Fibroblast of gingiva (primary cell): ENCODE measurements around the gene SUPT5H.
"Not testable (repeated sequence)": the region's sequence is repeated elsewhere in the genome, so short reads cannot be mapped to it uniquely, and the experiment has no call there.

Source experiments
- DNase-seq: peaks from one replicate; pipeline ENCODE4 v3.0.0-alpha.2; 2011; ENCODE audit warnings: low read depth

The SUPT5H gene

DNA sequence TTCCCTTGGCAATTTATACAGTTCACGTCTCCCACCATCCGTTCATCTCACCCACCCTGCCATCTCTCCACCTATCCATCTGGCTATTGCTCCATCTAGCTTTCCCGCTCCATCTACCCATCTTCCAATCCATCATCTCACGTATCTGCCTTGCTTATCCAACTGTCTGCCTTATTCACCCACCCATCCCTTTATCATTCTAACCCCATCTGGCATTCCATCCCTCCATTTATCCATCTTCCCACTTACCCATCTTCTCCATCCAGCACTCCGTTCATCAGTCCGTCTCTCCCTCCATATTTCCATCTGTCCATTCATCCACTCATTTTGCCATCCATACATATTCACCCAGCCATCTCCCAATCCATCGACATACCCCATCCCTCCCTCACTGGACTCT, 19.6 kb upstream of the SUPT5H start:
- DNase-seq, result no peak

DNA sequence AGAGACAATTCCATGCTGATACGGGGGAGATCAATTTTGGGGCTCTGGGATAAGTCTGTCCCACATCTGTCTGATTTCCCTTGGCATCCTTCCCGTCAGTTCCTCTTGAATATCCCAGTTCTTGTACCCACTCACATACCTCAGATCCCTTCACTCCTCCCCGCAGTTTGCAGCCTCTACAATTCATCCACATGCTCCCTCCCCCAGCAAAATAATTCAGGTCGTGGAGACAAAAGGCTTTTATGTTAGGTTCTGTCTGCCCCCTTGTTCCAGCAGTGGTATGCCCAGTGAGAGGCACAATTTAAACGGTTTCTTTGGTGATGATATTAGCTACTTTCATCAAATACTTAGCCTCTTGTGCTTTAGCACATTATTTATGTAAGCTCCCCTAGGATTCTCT, 19.2 kb upstream of the SUPT5H start:
- DNase-seq, result no peak

DNA sequence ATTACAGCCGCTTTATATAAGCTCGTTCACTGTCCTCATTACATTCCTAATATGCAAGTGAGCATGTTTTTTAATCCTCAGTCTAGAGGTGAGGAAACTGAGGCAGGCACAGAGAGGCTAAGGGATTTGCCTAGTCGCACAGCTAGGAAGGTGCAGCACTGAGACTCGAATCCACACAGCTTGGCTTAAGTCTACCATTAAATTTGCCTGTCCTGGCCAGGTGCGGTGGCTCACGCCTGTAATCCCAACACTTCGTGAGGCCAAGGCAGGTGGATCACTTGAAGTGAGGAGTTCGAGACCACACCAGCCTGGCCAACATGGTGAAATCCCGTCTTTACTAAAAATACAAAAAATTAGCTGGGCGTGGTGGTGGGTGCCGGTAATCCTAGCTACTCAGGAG, 17.7 kb upstream of the SUPT5H start:
- no peak for DNase-seq

DNA sequence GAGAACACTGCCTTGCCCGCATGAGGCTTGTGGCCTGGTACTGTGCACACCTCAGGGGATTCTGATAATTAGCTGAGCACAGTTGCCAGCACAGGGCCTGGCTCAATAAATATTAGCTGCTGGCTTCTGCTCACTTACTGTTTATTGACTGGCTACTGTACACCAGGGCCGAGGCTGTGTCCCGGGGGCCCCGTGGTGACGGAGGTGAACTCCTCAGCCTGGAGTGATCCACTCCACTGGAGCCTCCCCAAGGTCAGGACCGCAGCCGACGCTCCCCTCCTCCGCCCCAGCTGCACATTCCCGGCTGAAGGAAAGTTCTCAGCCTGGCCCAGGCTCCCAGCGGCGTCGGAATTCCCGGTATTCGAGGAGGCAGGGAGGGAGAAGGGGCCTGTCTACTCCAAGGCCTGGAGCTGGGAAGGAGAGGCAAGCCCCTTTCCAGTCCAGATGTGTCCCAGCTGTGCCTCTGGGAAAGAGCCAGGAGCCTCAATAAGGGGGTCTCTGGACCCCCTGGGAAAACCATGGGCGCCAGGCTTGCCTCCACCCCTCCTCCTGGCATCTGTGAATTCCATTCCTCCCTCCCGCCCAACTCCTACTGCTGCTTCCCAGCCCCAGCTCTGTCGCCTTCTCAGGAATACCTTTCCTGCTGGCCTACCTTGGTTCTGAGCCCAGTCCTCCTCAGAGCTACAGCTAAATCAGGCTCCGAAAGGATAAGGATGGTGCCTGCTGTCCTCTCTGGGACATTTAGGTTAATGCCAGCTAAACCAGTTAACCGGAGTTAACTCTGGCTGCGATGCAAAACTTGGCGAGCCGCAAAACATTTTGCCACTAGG, 16.9 kb upstream of the SUPT5H start:
- DNase-seq, result peak; percentile 80

DNA sequence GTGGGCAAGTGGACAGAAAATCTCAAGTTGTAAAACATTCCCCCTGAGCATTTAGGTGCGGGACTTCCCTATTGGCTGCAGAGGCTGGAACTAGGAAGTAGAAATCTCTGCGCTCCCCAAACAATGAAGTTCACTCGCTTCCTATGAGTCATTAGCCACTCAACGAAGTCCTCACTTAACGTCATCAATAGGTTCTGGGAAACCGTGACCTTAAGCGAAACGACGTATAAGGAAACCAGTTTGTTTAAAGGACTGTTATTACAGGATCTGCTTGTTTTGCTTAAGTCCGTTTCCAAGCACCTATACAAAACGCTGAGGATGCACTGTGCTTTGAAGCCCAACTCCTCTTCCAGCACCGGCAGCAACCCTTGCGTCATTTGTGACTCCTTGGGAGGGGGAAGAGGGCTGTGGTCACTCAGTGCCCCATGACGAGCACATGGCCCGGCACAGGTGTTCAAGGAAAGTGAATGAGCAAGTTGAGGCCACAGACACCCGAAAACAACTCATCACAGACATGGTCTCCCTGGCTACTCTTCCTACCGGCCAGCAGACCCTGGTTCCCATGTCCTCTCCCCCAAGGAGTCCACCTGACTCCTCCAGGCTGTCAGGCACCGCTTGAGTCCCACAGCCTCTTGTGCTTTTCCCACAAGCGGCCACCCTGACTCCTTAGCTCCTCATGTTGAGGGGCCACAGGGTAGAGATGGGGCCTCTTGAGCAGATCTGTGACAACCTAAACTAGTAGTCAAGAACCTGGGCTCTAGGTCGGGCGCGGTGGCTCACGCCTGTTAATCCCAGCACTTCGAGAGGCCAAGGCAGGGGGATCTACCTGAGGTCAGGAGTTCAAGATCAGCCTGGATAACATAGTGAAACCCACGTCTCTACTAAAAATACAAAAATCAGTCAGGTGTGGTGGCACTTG, 14.4 kb upstream of the SUPT5H start:
- DNase-seq, result peak; percentile 56

DNA sequence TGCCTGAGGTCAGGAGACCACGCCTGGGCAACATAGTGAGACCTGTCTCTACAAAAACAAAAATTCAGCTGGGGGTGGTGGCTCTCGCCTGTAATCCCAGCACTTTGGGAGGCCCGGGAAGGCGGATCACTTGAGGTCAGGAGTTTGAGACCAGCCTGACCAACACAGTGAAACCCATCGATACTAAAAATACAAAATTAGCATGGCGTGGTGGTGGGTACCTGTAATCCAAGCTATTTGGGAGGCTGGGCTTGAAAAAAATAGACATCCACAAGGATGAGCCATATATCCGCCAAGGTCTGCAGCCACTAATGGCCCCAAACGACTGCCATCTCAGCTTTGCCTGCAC, 12.7 kb upstream of the SUPT5H start:
- DNase-seq, result no peak

DNA sequence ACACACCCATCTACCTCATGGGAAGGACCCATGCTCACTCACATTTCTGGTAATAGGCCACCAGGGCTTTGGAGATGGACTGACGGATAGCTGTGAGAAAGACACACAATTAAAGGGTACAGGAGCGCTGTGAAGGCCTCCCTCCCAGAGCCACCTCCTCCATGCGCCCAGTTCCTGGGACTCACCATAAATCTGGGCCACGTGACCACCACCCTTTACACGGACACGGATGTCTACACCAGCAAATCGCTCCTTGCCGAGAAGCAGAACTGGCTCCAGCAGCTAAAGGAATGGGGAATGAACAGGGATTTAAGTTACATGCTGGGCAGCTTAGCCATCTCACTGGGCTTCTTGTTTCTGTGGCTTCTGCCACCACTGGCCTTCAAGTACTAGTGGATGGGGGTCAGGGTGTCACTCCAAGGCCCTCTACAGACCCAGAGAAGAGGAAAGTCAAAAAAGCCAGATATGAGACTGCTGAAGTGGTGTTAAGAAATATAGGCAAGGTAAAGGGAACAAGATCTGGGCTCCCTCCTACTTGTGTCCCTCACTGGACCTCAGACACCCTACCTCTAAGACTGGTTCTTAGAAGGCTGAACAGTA, 11.8 kb upstream of the SUPT5H start:
- no peak for DNase-seq

DNA sequence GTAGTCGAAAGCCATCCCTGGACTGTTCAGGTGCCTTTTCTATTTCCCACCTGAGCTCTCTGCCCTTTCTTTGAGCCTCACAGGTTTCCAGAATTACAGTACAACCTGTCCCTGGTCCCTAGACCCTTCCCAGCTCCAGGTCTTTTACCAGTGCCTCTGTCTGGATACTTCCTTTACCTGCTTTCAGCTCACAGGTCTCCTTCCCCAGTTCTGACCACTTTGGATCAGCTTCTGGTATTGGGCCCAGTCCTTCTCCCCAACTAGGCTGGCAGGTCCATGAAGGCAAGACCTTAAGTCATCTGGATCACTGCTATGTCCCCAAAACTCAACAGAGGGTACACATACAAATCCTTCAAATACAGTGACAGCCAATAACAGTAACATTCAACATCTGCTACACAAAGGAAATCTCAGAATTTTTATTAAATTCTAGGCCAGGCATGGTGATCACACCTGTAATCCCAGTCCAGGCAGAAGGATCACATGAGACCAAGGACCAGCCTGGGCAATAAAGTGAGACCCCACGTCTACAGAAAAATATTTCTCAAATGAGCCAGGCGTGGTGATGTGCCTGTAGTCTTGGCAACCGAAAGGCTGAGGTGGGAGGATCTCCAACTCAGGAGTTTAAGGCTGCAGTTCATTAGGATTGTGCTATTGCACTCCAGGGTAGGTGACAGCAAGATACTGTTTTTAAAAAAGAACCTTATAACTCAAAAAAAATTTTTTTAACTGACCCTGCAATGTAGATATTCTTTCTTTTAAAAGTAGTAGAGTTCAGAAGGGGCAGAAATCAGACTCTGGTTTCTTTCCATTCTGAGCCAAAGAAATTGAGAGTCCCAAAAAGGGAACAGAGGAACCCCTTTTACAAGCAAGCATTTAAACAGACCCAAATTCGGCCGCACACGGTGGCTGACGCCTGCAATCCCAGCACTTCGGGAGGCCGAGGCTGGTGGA, 11.0 kb upstream of the SUPT5H start:
- no peak for DNase-seq

DNA sequence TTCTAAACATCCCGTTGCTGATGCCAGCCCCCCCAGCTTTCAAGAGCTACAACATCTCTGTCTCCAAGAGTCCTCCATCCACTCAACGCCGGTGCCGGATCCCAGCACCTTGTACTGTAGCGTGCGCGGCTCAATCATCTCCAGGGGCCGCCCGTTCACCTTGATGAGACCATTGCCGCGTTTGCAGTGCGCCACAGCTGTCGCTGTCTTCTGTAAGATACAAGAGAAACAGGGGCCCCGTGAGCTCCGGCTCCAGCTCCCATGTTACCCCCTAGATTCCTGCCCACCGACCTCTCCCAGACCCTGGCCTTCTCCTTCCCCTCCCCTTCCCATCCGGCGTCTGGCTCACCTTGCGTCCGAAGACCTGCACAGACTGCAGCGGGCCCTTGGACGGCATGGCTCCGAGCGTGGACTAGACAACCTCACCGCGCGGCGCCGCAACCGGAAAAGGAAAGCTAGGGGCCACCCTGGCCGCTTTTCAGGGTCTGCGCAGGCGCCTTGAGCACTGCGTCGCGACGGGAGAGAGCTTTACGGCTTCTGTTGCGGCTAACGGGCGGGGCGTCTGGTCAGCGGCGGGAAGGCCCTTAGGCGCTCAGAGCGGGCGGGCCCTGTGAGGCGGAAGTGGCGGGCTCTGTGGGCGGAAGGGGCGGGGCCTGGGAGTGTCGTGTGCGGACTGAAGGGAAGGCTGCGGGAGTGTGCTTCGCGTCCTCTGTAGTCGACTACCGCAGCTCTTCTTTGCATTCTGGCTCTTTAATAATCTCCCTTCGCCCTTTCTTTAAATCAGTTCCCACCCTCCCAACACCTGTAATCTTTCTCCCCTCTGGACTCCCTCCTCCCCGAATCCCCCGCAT, 9.7 kb upstream of the SUPT5H start, which contains the start of gene RPS16:
TSS of gene RPS16 (minus strand) at position 451 of the 851 bp plus-strand sequence. CDS start at position 397, 54 bp downstream.
- peak; percentile 97 for DNase-seq

DNA sequence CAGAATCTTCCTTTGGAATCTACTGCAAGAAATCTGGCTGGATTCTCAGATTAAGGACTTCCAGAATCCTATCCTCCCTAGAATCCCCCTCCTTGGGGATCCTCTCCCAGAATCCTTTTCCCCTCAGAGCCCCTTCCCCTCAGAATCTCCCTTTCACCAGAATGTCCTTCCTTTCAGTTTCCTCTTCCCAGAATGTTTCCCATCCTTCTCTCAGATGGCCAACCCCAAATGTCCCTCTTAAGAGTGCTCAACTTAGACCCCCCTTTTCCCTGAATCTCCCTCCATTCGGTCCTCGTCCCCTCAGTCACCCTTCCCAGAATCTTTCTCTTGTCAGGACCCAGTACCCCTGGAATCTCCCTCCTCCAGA, 9.0 kb upstream of the SUPT5H start:
- DNase-seq, result no peak

DNA sequence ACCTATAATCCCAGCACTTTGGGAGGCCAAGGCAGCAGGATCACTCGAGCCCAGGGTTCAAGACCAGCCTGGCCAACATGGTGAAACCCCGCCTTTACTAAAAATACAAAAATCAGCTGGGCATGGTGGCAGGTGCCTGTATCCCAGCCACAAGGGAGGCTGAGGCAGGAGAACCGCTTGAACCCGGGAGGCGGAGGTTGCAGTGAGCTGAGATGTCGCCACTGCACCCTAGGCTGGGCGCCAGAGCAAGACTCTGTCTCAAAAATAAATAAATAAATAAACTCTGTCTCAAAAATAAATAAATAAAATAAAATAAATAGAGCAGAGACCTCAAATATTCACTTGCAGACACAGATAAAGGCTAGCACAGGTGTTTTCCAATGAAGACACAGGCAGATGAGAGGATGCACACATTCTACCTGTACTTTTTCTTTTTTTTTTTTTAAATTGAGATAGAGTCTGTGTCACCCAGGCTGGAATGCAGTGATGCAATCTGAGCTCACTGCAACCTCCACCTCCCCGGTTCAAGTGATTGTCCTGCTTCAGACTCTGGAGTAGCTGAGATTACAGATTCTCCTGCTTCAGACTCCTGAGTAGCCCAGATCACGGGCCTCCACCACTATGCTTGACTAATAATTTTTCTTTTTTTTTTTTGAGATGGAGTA, 7.0 kb upstream of the SUPT5H start:
- DNase-seq, result no peak

DNA sequence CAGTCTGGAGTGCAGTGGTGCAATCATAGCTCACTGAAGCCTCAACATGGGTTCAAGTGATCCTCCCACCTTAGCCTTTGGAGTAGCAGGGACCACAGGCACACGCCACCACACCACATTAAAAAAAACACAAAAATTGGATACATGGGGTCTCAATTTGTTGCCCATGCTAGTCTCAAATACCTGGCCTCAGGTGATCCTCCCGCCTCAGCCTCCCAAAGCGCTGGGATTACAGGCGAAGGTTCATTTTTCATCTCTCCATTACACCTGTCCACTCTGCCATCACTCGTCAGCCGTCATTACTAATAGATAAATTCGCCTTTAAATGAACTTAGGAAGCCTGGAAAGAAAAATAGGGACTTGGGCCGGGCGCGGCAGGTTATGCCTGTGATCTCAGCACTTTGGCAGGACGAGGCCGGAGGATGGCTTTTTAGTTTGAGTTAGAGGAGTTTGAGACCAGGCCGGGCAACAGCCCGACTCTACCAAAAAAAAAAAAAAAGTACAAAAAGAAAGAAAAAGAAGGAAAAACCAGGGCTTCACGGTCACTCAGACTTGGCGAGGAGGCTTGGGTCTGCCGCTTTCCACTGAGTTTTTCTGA, 685 bp upstream of the SUPT5H start:
- no peak for DNase-seq

DNA sequence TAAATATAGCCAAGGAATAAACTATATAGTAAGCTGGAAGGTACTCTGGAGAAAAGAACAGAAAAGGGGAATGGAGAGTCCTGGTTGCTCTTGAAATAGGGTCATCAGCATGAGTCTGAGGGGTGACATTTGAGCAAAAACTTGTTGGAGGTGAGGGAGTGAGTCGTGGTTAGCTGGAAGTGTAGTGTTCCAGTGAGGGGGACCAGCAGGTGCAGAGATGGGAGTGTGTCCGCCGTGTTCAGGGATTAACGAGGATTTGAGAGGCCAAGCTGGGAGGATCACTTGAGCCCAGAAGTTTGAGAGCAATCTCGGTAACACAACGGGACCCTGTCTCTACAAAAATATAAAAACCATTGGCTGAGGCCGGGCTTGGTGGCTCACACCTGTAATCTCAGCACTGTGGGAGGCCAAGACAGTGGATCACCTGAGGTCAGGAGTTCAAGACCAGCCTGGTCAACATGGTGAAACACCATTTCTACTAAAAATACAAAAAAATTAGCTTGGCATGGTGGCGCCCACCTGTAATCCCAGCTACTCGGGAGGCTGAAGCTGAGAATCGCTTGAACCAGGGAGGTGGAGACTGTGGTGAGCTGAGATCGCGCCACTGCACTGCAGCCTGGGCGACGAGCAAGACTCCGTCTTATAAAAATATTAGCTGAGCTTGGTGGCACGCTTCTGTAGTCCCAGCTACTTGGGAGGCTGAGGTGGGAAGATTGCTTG, 1.1 kb downstream of the SUPT5H start:
- DNase-seq, result no peak

DNA sequence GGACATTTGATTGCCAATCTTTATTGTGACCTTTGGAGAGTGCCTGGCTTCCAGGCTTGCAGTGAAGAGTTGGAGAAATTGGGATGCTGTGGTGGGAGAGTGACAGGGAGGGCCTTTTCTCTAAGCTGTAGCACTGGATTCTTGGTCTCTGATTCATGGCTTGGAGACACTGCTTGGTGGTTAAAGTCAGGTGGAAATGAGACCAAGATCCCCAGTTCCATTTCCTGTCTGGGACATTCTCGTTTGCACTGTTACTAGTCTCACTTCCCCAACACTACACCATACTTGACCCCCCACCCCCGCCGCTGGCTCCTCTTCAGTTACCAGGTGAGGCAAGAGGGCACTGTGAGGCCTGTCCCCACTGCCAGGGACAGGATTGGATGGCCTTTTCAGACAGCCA, 2.9 kb downstream of the SUPT5H start:
- DNase-seq, result no peak

DNA sequence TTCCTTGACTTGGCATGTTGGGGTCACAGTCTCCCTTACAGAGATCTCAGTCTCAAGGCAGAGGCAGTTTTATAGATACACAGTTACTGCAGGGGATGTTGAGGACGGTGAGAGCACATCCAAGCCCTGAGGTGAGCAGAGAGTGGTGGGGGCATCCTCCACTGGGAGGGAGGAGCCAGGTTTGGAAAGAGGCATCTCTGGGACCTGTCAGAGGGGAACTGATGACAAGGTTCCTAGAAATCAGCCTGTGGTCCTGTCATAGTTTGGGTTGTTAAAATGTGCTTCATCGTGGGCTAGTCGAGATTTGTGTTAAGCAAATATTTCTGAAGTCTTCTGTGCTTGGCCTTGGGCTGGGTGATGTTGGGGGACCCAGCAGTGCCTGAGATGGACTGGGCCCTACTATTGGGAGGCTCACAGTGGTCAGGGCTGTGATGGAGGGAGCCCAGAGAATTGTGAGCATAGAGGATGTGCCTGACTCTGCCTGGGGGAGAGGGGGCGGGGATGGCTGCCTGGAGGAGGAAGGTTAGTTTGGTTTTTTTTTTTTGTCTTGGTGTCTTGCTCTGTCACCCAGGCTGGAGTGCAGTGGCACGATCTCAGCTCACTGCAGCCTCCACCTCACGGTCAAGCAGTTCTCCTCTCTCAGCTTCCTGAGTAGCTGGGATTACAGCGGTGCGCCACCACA, 3.9 kb downstream of the SUPT5H start:
- no peak for DNase-seq

DNA sequence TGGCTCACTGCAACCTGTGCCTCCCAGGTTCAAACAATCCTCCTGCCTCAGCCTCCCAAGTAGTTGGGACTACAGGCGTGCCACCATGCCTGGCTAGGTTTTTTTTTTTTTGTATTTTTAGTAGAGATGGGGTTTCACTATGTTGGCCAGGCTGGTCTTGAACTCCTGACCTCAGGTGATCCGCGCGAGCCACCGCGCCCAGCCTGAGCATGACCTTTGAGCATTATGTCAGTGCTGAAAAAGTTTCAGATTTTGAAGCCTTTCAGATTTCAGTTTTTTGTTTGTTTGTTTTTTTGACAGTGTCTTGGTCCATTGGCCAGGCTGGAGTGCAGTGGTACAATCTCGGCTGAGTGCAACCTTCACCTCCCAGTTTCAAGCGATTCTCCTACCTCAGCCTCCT, 5.9 kb downstream of the SUPT5H start:
- DNase-seq, result not testable (repeated sequence)

DNA sequence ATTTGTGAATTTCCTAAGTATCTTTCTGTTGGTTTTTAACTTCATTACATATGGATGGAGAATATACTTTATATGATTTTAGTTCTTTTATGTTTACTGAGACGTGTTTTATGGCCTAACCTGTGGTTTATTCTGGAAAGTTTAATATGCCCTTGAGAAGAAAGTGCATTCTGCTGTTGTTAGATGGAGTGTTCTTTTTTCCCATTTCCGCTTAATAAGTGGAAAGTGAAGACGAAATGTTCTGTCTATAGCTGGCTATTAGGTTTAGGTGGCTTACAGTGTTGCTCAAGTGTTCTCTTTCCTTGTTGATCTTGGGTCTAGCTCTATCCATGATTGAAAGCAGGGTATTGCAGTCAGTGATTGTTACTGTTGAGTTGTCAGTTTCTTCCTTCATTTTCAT, 18.0 kb downstream of the SUPT5H start:
- DNase-seq, result no peak

DNA sequence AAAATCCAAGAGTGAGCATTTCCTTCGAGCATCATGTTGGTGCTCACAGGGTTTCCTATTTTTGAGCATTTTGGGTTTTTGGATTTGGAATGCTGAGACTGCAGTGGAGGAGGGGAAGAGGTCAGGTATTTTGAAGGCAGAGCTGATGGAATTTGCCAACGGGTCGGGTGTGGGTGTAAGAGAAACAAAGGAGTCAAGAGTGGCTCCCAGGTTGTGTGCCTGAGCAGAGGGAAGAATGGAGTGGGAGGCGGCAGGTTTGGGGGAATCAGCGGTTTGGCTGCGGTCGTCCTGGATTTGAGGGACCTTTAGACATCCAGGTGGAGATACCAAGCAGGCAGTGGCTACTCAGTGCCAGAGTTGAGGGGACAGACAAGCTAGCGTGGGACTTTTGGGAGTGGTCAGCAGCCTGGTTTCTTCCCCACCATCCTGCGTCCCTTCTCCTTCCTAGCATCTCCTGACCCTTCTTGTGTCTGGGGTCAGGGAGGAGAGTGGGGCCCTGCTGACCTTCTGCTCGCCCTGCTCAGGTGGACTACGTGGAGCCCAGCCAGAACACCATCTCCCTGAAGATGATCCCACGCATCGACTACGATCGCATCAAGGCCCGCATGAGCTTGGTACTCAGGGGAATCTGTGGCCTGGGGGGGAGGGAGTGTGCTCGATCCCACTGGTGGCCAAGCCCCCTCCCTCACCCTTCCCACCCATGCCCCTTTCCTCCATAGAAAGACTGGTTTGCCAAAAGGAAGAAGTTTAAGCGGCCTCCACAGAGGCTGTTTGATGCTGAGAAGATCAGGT, 20.8 kb downstream of the SUPT5H start:
- DNase-seq, result no peak
